SK-N-MC (cell line): ENCODE measurements around the gene CKAP2L.

Experiments used
- EZH2 ChIP-seq: fragments of 200-600 bp; sonication (generic); IDR thresholded peaks from one replicate; pipeline ENCODE4 v1.6.1; 2017; ENCODE audit warnings: antibody characterized with exemption
- FOXP2 ChIP-seq: optimal IDR thresholded peaks from 2 replicates; pipeline ENCODE3; 2011; ENCODE audit warnings: mild to moderate bottlenecking, moderate library complexity; ENCODE audit not compliant: insufficient read depth; ENCODE audit errors: extremely low read length, control extremely low read depth
- POLR2AphosphoS5 ChIP-seq: IDR thresholded peaks from 2 replicates; pipeline ENCODE4 v1.6.1; 2012; ENCODE audit warnings: mild to moderate bottlenecking, low read depth, low read length, borderline replicate concordance

GRCh38 chr2:112720785-112721184, 43.6 kb downstream of the CKAP2L start, which contains the start of gene NT5DC4:
- TF ChIP-seq EZH2 (no peak), POLR2AphosphoS5 (no peak), FOXP2 (no peak)
